ENCODE measurements around the gene ZDHHC13. TPM values are rescaled to one million over a fixed set of nuclear protein-coding genes. Genes with fewer than 3 reads are reported as not detected.
"Not testable (repeated sequence)": the region's sequence is repeated elsewhere in the genome, so short reads cannot be mapped to it uniquely, and the experiment has no call there.

The ZDHHC13 gene
- total RNA-seq, 1 donor from 2014 or later, result 44.8 TPM

DNA sequence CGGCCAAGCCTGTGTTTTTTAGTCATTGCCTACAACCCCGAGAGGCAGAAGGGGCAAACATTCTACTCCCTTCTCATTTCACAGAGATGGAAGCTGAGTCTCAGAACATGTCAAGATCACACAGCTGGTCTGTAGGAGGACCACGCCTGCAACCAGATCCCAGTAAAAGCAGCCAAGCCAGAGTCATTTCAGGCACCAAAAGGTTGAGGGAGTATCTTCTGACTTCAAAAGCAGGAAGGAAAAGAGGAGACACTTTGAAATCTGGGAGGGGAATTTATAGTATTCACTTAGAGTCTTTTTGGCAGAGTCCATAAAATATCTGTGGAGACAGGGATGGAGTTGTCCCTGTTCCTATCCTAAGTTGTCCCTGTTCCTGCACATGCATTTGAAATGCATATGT lies 17.9 kb upstream of the ZDHHC13 start:
- no peak for FAIRE-seq
- no peak for DNase-seq (ENCODE audit: low spot score in 2 of 2)

DNA sequence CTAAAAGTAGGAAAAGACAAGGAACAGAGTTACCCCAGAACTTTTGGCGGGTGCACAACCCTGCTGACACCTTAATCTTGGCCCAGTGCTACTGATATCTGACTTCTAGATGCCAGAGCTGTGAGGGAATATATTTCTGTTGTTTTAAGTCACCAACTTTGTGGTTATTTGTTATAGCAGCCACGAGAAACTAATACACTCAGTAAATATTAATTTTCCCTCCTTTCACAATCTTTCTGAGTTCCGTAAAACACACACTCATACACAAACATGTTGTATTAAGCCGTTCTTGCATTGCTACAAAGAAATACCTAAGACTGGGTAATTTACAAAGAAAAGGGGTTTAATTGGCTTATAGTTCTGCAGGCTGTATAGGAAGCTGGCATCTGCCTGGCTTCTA lies 16.1 kb upstream of the ZDHHC13 start:
- FAIRE-seq, result no peak
- DNase-seq (ENCODE audit: low spot score in 2 of 2), result no peak

DNA sequence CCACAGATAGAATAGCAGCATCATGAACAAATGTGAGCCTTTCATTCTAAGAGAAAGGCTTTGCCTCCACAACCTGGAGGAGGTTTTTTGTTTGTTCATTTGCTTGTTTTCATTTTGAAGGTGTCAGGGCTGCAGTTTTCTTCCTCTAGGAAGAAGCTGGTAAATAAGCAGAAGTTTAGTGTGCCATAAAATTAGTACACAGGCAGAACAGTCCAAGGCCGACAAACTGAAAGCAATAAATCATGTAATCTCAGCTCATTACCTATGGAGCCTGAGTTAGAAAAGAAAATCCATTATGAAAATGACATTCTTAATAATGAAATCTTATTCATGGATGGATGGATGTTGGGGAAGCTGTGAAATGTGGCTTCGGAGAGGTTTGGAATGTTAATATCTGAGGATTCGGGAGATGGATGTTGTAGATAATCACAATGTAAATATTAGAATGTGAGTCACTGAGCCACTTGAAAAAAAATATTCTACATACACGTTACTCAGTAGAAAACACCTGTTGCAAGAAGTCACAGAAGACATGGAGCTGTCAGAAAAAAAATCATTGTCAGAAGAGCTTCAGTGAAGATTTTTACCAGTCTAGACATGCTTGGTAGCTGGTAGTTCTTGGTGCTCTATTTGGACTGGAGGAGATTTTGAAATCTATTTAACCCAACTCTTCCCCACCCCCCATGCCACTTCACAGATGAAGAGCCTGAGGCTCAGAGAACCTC lies 15.0 kb upstream of the ZDHHC13 start:
- FAIRE-seq, result no peak
- no peak for DNase-seq (ENCODE audit: low spot score in 2 of 2)

DNA sequence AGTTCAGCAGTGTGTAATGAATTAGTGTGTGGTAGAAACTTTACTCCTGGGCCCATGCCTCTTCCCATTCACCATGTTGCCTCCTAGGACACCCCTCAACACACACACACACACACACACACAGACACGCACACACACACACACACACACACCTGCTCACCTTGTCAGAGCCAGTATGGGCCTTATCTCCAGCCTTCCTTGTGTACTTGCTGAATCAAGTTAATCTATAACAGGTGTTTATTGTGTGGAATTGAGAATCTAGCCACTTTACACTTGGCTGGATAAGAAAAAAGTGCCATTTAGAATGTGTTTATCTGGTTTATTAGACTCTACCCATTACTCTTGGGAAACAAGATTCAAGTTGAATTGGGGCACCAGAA lies 14.5 kb upstream of the ZDHHC13 start:
- no peak for FAIRE-seq
- DNase-seq (ENCODE audit: low spot score in 2 of 2), result no peak

DNA sequence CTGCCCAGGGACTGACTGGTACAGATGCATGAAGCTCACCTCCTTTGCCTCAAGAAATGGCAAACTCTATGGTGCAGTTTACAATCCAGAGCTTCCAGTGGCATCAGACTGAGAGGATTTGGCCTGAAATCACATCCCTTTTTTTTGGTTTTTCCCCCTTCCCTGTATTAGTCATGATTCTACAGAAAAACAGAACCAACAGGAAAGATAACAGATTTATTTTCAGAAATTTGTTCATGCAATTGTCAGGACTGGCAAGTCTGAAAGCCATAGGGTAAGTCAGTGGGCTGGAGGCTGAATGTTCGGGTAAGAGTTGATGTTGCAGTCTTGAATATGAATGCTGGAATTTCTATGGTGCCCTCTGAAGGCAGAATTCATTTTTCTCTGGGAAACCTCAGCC lies 12.0 kb upstream of the ZDHHC13 start:
- no peak for FAIRE-seq

DNA sequence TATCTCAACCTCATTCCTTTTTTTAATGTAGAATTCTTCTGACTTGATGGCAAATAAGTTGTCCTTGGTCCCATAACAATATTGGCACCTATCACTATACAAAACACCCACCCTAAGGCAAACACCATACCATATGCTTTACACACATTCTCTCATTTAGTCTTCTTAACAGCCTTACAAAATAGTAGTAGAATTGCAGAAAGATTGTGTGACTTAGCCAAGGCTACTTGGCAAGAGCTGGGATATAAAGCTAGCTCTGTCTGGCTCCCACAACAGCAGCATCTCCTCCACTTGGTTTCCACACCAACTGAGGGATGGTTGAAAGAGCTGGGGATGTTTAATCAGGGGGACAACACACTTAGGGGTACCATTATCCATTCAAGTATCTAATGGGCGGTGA lies 9.8 kb upstream of the ZDHHC13 start:
- no peak for FAIRE-seq
- no peak for DNase-seq (ENCODE audit: low spot score in 2 of 2)

More for the DNA sequence above, 12.0 kb upstream of the ZDHHC13 start:
- no peak for DNase-seq (ENCODE audit: low spot score in 2 of 2)

DNA sequence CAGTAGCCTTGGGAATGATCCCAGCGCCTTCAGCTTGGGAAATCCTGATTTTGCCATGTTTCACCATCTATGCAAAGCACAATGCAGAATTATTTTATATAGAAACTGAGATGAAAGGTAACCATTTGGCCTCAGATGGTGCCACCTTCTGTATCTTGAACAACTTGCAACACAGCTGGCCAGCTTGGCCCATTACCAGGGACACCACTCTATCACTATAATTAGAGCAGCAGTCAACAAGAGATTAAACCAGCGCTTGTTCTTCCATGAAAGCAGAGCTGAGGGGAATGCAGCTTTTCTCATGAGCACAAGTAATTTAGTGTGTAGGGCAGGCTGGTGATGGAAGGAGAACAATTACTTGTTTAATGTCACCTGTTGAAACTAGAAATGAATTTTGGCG lies 6.7 kb upstream of the ZDHHC13 start:
- no peak for FAIRE-seq
- no peak for DNase-seq (ENCODE audit: low spot score in 2 of 2)

DNA sequence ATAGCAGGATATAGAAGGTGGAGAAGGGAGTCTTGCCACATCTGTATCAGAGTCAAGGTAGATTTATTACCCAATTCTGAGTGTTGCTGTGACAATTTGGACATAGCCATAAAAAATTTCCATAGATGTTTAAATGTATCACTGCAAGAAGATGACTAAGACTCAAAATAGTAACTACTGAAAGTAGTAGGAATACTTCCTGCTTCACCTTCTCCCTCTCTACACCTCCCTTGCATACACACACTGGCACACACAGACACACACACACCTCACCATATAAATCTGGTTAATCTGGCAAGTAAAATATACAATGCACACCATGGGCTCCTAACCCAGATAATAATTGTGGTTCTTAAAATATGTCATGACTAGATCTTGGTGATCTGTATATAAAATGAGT lies 5.2 kb upstream of the ZDHHC13 start:
- no peak for DNase-seq (ENCODE audit: low spot score in 2 of 2)
- no peak for FAIRE-seq

DNA sequence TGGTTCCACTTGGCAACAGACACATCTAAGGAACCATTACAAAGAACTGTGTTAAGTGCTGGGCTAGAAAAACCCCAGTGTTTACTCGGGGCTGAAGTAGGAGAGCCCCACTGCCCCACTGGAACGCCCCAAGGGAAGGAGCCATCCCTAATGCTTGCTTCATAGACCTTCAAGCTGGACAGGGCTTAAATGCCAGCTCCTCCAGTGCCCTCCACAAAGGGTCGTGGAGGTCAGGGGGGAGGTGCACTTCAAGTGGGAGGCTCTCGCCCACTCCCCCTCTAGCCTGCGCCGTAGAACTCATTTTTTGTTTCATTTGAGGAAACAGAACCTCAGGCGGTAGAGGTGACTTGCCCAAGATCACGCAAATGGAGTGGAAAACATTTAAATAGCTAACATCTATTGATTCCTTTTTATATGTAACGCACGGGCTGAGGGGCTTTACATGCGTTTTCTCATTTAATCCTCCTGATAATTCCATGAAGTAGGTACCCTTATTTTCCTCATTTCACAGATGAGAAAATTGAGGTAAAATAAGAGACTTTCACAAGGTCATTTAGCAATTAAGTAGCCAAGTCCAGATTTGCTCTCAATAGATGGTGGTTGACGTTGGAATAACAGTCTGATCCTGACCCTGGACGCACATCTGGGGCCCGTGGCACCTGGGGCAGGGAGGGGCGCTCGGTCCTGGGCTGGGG lies 545 bp upstream of the ZDHHC13 start:
- no peak for DNase-seq (ENCODE audit: low spot score in 2 of 2)
- FAIRE-seq, result no peak

DNA sequence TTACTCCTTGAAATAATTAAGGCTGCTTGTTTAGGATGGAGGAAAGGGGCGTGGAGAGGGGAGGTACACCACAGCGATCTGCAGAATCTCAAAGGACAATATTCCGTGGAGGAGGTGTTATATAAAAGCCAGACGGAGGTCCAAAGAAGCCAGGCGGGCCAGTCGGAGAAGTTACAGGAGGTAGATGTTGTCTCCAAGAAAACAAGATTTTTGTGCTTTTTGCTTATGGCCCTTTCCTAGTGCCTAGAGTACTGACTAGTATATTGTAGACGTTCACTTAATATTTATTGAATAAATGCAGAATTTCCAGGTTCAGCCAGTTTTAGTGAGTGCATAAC lies 761 bp downstream of the ZDHHC13 start:
- DNase-seq (ENCODE audit: low spot score in 2 of 2) (no peak), FAIRE-seq (no peak)

DNA sequence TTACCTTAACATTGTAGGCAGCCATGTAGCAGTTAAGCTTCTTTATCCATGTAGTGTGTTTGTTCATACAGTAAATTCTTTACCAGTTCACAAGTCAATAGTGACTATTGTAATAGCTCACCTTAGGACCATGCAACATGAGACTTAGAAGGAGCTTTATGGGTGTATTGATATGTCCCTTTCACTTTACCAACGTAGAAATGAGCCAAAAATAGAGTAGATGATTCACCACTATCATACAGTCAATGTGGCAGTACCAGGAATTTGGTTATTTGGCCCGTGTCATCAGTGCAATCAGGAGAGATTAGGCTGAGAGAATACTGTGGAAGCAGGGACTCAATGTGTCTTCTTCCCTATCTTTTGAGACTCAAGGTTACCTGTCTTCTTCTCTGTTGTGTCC lies 4.7 kb downstream of the ZDHHC13 start:
- FAIRE-seq, result no peak
- no peak for DNase-seq (ENCODE audit: low spot score in 2 of 2)

DNA sequence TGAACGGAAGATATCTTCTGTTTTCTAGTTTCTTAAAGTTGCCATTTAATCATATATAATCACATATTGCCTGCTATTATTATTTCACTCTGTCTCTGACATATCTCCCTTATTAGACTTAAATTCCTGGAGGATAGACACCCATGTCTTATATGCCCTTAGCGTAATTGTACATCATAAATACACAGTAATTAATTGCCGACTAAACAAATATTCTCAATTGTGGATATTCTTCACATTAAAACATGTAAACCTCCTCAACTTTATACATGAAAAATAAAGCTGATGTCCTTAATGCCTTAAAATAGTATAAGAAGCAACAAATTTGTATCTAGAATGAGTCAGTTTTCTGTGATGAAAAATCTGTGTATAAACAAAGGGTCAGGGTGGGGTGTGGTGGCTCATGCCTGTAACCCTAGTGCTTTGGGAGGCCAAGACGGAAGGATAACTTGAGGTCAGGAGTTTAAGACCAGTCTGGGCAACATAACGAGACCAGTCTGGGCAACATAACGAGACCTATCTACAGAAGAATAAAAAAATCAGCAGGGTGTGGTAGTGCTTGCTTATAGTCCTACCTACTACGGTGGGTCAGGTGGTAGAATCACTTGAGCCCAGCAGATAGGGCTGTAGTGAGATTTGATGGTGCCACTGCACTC lies 6.1 kb downstream of the ZDHHC13 start:
- no peak for FAIRE-seq
- DNase-seq (ENCODE audit: low spot score in 2 of 2), result no peak

DNA sequence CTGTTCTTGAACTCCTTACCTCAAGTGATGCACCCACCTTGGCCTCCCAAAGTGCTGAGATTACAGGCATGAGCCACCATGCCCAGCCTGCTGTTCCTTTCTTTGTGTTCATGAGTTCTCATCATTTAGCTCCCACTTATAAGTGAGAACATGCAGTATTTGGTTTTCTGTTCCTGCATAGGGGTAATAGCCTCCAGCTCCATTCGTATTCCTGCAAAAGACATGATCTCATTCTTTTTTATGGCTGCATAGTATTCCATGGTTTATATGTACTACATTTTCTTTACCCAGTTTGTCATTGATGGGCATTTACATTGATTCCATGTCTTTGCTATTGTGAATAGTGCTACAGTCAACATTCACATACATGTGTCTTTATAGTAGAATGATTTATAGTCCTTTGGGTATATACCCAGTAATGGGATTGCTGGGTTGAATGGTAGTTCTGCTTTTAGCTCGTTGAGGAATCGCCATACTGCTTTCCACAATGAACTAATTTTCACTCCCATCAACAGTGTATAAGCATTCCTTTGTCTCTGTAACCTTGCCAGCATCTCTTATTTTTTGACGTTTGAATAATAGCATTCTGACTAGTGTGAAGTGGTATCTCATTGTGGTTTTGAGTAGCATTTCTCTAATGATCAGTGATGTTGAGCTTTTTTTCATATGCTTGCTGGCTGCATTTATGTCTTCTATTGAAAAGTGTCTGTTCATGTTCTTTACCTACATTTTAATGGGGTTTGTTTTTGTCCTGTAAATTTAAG lies 9.8 kb downstream of the ZDHHC13 start:
- not testable (repeated sequence) for DNase-seq (ENCODE audit: low spot score in 2 of 2); FAIRE-seq

DNA sequence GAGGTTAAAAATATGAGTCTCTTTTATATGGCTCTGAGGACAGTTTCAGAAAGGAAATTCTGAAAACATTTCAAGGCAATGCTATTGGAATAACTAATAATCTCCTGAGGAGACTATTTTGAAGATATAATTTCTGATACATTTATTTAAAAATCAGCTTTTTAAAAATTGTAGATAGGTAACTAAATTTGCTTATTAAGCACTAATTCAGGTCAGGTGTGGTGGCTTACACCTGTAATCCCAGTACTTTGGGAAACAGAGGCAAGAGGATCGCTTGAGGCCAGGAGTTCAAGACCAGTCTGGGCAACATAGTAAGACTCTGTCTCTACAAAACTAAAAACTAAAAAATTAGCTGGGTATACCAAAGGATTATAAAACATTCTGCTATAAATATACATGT lies 17.0 kb downstream of the ZDHHC13 start:
- DNase-seq (ENCODE audit: low spot score in 2 of 2) (no peak), FAIRE-seq (no peak)

DNA sequence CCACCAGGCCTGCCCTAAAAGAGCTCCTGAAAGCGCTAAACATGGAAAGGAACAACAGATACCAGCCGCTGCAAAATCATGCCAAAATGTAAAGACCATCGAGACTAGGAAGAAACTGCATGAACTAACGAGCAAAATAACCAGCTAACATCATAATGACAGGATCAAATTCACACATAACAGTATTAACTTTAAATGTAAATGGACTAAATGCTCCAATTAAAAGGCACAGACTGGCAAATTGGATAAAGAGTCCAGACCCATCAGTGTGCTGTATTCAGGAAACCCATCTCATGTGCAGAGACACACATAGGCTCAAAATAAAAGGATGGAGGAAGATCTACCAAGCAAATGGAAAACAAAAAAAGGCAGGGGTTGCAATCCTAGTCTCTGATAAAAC lies 19.9 kb downstream of the ZDHHC13 start:
- not testable (repeated sequence) for FAIRE-seq; DNase-seq (ENCODE audit: low spot score in 2 of 2)

DNA sequence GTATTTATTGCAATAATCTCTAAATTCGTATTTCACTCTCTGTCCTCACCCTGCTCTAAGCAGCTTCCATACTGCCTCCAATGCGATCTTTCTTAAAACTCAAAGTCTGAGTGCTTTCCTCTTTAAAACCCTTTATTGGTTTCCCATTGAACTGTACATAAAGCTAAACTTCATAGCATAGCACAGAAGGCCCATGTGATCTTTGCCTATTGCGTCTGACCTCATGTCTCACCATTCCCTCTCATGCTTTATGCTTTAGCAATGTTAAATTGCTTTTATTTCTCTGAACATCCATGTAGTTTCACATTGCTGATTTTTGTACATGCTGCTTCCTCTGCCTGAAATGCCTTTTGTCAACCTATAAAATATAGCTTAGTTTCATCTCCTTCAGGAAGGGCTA lies 28.4 kb downstream of the ZDHHC13 start:
- no peak for DNase-seq (ENCODE audit: low spot score in 2 of 2)
- FAIRE-seq, result no peak

DNA sequence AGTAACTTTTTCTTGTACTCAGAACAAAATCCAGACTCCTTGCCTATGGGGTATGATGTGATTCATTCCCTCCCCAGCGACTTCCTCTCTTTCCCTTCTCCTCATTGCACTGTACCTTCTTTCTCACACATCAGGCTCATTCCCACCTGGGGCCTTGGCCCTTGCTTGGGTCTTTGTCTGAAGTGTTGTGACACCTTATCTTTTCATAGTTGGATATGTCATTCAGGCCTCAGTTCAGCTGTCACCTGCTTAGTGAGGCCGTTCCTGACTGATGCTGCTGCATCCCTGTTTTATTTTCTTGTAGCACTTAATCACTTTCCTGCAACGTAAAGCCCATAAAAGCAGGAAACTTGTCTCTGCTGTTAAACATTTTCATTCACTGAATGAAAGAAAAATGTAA lies 39.9 kb downstream of the ZDHHC13 start:
- no peak for FAIRE-seq

DNA sequence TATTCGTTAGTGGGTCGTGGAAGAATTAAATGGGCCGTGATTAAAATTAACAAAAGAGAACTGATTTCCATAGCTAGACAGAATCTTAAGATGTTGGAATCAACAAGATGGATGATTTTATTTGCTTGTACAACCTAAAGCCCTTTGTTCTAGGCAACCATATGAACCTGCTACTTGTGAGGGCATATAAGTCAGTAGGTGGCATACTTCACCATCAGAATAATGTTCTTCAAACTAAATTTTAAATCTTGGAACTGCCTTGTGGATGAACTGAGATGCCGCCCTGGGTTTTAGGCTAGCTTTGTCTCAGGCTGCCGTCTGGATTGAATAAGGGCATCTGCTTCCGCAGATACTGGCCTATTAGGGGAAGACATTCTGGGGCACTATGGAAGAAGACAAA lies 43.9 kb downstream of the ZDHHC13 start:
- DNase-seq (ENCODE audit: low spot score in 2 of 2) (no peak), FAIRE-seq (no peak)

More for the DNA sequence above, 39.9 kb downstream of the ZDHHC13 start:
- no peak for DNase-seq (ENCODE audit: low spot score in 2 of 2)

DNA sequence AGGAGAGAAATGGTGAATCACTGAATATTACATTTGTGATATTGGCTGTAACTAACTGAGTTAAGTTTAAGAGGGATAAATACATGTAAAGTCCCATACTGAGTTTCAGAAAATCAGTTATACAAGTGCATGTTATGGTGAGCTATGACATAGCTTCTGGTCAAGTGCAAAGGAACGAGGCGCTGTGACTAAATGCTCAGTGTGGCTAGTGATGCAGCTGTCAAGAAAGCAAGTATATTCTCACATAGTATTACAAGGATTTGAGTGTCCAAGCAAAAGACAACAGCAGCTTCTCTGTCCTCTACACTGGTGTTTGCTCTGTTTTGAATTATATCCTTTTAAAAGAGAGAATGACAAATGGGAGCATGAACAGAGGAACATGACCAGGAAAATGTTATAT lies 44.7 kb downstream of the ZDHHC13 start:
- DNase-seq (ENCODE audit: low spot score in 2 of 2), result no peak
- no peak for FAIRE-seq

DNA sequence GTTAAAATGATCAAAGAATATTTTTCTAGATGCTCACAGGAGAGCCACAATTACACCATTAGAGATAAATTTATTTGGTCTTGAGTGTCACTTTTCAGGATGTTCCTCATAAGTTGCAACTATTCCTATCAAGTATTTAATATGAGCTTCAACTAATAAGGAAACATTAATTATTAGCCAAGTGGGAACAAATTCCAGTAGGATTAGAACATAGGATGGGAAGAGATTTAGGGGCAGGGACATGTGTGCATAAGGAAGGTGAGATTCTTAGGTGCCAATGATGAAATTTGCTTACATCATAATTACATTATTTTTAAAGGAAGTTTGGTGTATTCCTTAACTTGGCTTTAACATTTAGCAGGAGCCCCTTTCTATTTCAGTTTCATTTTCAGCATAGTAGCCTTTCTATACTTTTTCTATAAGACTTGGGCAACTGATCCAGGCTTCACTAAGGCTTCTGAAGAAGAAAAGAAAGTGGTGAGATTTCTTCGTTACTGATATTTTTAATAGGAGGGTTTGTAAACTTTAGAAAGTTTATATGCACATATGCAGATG lies 46.1 kb downstream of the ZDHHC13 start:
- no peak for FAIRE-seq
- DNase-seq (ENCODE audit: low spot score in 2 of 2), result no peak

DNA sequence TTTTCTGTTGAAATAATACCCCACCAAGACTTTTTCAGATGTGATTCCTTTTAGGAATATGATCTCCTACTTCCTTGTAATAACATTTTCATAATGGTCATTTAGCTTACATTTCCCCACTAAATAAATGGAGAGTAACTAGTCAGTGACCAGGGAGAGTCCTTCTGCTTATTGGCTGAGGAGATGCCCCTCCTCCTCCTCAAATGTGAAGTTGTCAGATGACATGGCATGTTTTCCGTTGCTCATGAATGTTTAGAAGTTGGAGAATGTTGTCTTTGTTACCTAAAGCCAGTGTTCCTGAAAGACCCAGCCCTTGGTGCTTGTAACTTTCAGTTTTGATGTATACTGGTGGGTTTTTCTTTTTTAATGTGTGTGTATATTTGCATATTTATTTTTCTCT lies 46.6 kb downstream of the ZDHHC13 start:
- FAIRE-seq, result no peak

More for the DNA sequence above, 46.6 kb downstream of the ZDHHC13 start:
- DNase-seq (ENCODE audit: low spot score in 2 of 2), result no peak
